KOPT-K1 (cell line): Measurements from ENCODE around the gene BRD7.

Experiments
- H3K27ac ChIP-seq: fragments of 200-600 bp; sonication (generic); 2 replicates; pipeline ENCODE4 v1.5.1; 2016; ENCODE audit warnings: antibody characterized with exemption, mild to moderate bottlenecking, low read depth, low read length; ENCODE audit not compliant: poor library complexity, severe bottlenecking
- H3K36me3 ChIP-seq: fragments of 200-600 bp; sonication (generic); 2 replicates; pipeline ENCODE4 v1.5.1; 2017; ENCODE audit warnings: antibody characterized with exemption, mild to moderate bottlenecking, low read length, moderate library complexity; ENCODE audit not compliant: insufficient read depth
- H3K9me3 ChIP-seq: fragments of 200-600 bp; sonication (generic); 2 replicates; pipeline ENCODE4 v1.5.1; 2017; ENCODE audit warnings: antibody characterized with exemption, low read length, mild to moderate bottlenecking; ENCODE audit not compliant: insufficient read depth, poor library complexity, severe bottlenecking

Gene BRD7

DNA sequence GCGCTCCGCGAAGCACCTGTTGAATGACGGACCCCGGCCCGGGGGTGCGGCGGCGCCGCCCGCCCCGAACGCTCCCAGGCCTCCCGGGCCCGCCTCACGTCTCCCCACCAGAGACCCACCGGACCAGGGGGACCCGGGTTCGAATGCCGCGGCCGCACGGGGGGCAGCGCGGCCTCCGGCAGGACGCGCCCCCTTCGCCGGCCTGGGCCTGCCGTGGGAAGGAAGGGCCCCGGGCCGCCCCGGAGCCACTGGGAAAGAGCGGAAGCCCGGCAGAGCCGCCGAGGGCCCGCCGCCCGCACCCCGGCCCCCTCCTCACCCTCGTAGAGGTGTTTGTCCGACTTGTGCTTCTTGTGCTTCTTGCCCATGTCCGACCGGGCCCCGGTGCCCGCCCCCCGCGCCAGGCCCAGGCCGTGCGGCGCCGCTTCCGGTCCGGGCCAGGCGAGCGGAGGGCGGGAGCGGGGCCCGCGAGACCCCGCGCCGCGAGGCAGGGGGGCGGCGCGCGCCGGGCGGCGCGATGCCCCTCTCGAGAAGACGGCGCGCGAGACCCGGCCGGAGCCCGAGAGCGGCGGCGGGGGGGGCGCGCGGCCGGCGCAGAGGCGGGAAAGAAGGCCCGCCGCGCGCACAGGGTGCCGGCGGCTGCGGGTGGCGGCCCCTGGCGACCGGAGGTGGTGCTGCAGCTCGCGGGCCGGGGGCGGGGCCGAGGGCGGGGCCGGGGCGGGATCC lies at the start of gene BRD7:
Gene BRD7 (minus strand): TSS at position 579 of the 723 bp plus-strand sequence. CDS start 214 bp downstream, at position 365.
- Histone ChIP-seq H3K36me3 (peaks cover 39% of the 10 kb centered on the region), H3K27ac (peak within 1 kb of the TSS; percentile 72), H3K9me3 (no peaks in the 10 kb centered on the region)

DNA sequence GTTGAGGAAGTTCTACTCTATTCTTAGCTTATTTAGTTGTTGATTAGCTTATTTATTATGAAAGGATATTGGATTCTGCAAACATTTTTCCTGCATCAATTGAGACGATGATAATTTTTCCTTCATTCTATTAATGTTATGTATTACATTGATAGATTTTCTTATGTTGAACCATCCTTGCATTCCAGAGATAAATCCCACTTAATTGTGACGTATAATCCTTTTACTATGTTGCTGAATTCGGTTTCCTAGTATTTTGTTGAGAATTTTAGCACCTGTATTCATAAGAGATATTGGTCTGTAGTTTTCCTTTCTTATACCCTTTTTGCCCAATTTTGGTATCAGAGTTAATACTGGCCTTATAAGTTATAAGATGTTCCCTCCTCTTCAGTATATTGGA lies 47.6 kb upstream of the BRD7 start:
- Histone ChIP-seq H3K36me3 (no peaks in the 10 kb centered on the region), H3K9me3 (peaks cover 37% of the 10 kb centered on the region), H3K27ac (no peak overlapping the region)

DNA sequence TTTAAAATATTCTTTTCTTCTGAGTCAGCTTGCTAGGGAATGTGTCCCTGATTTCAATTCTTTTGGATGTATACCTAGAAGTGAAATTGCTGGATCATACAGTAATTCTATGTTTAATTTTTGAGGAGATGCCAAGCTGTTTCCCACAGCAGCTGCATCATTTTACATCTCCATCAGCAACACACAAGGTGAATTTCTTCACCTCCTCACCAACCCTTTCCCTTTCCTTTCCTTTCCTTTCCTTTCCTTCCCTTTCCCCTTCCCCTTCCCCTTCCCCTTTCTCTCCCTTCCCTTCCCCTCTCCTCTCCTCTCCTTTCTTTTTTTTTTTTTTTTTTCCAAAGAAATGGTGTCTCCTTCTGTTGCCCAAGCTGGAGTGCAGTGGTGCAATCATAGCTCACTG lies 45.4 kb upstream of the BRD7 start:
- Histone ChIP-seq H3K36me3 (no peaks in the 10 kb centered on the region), H3K27ac (no peak overlapping the region), H3K9me3 (peaks cover 32% of the 10 kb centered on the region)

DNA sequence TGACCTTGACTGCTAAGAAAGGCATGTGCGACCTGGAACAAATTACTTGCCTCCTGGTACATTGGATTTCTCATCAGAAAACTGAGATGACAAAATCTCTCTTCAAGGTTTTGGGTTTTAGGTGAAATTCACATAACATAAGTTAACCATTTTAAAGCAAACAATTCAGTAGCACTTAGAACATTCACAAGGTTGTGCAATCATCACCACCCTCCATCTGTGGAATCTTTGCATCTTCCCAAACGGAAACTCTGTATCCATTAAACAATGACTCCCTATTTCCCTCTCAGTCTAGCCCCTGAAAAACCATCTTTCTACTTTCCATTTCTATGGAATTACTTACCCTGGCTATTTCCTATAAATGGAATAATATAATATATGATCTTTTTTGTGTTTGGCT lies 42.2 kb upstream of the BRD7 start:
- no peaks in the 10 kb centered on the region for H3K36me3 ChIP-seq
- no peak overlapping the region for H3K27ac ChIP-seq
- peaks cover 17% of the 10 kb centered on the region for H3K9me3 ChIP-seq

DNA sequence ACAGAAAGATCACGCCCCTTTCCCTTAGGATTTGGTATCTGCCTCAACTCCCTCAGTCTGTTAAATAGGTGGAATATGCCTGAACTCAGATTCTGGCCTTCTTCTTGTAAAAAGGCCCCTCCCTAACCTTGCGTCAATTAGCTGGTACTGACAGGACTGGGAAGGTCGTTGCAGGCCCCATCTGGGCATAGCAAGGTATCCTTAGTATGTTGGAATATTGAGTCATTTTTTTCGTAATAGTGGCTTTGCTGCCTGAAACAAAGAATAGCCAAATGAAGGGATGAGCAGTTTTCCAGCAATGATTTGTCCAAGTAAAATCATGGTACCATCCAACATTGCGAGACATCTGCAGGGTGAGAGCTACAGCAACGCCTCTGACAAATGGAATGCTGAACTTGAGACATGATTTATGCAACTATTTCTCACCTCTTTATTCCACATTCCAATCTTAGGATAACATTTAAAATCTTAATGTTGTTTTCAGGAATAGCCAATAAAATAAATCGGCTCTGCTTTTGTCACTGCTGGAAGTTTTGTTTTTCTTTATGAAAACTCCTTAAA lies 39.3 kb upstream of the BRD7 start:
- Histone ChIP-seq H3K9me3 (peaks cover 11% of the 10 kb centered on the region), H3K27ac (no peak overlapping the region), H3K36me3 (no peaks in the 10 kb centered on the region)

DNA sequence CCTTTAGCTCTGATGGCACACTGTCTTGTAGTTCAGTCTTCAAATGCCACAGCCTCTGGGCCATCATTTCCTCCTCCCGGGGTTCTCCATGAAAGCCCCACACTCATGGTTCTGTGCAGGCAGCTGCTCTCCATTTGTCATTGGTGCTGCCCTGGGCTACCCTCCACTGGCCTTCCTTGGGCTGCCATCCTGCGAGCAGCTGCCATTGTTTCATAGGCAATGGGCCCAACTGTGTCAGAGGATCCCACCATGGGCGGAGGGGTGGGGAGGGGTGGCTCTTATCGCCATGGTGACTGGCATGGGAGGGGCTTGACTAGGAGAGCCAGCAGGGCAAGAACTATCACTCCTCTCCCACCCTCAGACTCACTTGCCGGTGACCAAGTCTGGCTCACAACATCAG lies 38.6 kb upstream of the BRD7 start:
- Histone ChIP-seq H3K36me3 (no peaks in the 10 kb centered on the region), H3K27ac (no peak overlapping the region), H3K9me3 (peaks cover 11% of the 10 kb centered on the region)

DNA sequence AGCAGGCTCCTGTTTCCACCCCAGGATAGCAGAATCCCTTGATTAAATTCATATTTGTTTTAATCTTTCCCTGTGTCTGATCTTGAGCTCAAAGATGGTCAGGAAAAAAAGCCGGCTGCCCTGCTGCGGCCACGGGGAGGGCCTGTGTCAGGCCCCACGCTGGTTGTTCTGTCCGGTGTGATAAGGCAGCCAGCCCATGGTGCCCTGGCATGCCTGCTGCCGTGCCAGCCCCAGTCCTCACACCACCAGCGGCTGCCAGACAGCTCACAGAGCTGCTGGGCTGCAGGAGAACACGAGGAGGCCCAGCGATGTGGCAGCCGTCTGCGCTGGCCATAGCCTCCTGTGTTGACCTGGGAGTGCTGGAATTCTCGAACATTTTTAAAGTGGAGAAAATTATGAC lies 34.7 kb upstream of the BRD7 start:
- Histone ChIP-seq H3K27ac (no peak overlapping the region), H3K36me3 (no peaks in the 10 kb centered on the region)

DNA sequence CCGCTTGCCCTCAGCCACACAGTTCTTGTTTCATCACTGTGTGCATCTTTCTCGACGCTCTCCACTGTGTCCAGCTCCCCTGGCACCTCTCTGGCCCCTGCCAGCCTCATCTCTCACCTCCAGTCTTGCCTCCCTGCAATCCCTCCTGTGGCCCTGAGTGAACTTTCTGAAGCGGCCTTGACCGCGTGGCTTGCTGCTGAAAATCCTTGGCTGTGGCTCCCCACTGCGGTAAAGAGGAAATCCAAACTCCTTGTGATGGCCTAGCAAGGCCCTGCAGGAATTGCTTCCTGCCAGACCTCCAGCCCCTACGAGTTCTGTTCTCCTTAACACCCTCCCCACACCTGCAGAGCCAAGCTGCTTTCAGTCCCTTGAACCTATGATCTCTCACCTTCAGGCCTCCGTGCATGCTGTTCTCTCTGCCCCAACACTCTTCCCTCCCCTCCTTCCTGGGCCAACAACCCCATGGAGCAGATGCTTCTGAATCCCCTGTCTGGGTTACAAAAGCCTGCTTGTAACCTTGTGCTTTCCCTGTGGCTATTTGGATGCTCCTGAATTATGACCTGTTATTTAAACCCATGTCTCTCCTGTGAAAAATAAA lies 33.6 kb upstream of the BRD7 start:
- no peak overlapping the region for H3K27ac ChIP-seq
- H3K9me3 ChIP-seq = no peaks in the 10 kb centered on the region
- H3K36me3 ChIP-seq = no peaks in the 10 kb centered on the region

More for the DNA sequence above, 34.7 kb upstream of the BRD7 start:
- H3K9me3 ChIP-seq = no peaks in the 10 kb centered on the region

DNA sequence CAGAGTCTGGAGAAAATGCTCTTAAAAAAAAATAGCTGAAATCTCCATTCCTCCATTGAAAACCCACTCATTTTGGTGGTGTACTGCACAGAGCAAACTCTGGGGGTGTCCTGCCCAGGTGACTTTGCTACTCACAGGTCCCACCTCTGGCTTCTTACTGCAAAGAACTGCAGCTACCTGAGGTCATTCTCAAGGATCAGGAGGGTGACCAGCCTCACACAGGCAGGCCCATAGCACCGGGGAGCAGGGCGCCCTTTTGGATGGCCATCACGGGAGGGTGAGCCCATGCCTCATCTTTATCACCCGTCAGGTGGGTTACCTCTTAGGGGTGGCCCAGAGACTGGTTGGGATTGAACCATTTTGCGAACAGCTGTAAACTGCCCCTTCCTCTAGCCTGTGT lies 32.6 kb upstream of the BRD7 start:
- no peaks in the 10 kb centered on the region for H3K9me3 ChIP-seq
- H3K27ac ChIP-seq = no peak overlapping the region
- H3K36me3 ChIP-seq = no peaks in the 10 kb centered on the region

DNA sequence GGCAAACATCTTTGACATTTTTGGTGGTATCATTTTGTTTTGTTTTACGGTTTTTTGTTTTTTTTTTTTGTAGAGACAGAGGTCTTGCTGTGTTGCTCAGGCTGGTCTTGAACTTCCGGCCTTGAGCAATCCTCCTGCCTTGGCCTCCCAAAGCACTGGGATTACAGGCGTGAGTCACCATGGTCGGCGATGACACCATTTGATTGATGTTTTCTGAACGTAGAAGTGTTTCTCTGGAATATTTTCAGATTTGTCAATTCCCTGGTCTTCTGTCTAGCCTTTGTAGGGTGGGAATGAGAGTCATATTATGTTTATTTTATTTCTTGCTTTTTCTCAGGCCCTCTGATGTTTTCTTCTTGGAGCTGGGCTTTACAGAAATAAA lies 32.2 kb upstream of the BRD7 start:
- Histone ChIP-seq H3K9me3 (no peaks in the 10 kb centered on the region), H3K27ac (no peak overlapping the region), H3K36me3 (no peaks in the 10 kb centered on the region)

DNA sequence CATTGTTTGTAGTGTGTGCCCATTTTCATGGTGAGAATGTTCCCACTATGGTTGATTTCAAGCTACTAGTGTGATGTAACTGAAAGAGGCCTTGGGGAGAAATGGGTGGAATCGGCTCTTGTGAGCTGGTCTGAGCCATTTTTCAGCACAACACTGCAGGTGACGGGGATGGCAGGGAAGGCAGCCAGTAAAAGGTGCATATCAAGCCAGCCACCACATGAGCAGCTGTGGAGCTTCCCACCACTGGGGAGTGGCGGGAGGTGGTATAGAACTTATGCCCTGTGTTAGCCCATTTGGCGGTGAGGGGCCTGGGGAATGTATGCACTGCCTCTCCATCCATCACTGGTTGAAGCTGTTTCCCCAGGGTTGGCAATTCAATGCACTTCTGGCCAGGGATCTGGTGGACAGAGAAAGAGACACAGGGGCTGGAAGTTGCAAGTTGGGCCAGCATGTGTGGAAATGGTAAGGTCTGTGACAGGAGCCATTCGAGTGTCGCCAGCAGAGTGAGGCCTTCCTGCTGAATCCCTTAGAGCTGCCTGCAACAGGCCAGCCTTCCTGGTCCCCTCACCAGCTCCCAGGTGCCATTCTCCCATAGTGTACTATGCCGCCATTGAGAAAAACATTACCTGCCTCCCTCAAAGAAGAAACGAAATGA lies 31.7 kb upstream of the BRD7 start:
- Histone ChIP-seq H3K9me3 (no peaks in the 10 kb centered on the region), H3K36me3 (no peaks in the 10 kb centered on the region), H3K27ac (no peak overlapping the region)

DNA sequence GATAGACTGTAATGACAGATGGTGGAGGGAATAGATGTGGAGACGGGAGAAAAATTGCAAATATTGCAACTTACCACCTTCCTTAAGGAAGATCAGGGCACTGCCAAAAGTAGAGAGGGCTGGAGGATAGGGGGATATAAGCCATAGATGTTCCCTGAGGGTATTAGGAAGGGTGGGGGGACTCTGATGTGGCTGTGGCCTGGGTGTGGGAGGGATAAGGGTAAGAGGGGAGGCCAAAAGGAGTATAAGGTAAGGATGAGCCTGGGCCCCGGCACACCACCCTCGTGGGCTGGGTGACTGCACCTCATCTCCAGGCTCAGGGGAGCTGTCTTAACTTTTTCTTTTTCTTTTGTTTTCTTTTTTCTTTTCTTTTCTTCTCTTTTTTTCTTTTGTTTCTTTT lies 30.6 kb upstream of the BRD7 start:
- Histone ChIP-seq H3K9me3 (no peaks in the 10 kb centered on the region), H3K36me3 (no peaks in the 10 kb centered on the region), H3K27ac (no peak overlapping the region)

DNA sequence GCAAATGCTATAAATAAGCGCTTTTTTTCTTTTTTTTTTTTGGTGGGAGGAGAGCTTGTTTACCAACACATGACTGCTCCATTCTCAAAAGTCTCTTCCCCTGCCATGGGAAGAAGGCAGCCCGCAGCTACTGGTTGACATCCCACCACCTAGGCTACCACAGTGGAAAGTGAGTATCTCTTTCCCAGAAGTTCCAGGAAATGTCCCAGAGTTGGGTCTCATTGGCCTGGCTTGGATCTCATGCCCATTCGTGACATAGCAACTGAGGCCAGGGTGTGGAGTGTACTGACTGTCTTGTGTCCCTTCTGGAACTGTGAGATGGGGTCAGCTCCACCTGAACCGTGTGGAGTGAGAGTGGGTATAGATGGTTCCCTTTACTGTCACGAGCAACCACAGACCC lies 29.5 kb upstream of the BRD7 start:
- H3K36me3 ChIP-seq = no peaks in the 10 kb centered on the region
- H3K27ac ChIP-seq = no peak overlapping the region

DNA sequence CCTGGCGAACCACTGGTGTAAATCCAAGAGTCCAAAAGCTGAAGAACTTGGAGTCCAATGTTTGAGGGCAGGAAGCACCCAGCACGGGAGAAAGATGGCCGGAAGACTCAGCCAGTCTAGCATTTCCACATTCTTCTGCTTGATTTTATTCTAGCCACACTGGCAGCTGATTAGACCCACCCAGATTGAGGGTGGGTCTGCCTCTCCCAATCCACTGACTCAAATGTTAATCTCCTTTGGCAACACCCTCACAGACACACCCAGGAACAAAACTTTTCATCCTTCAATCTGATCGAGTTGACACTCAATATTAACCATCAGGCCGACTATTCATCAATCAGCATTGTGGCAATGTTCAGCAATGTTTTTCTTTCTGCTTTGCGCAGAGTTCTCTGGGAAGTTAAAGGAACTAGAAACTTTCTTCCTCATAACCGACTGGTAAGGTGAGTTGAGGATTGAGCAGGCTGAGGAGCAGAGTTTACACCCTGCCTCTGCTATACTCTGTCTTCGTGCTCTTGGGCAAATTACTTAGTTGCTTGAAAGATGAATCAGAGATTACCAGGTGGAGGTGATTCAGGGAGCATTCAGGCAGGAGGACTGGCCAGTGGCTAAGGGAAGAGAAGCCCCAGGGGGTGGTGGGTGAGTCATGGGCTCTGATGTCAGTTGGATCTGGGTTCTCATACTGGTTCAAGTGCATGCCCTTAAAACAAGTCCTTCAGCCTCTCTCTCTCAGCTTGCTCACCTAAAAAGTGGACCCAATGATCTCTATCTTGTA lies 28.2 kb upstream of the BRD7 start:
- Histone ChIP-seq H3K27ac (no peak overlapping the region), H3K9me3 (no peaks in the 10 kb centered on the region), H3K36me3 (no peaks in the 10 kb centered on the region)

More for the DNA sequence above, 29.5 kb upstream of the BRD7 start:
- H3K9me3 ChIP-seq = no peaks in the 10 kb centered on the region
